H1 (cell line): ENCODE data around the gene ASXL2. TPM values are rescaled to one million over a fixed set of nuclear protein-coding genes. Genes with fewer than 3 reads are reported as not detected.

Source experiments
- CTCF ChIA-PET: fragments of 300-600 bp; sonication (Branson Sonifier 250); formaldehyde crosslinking; loops from one replicate; lab custom pipeline; 2021; ENCODE audit not compliant: partially characterized antibody; lab: Charles Lee
- POLR2A ChIA-PET: fragments of 300-600 bp; sonication (Branson Sonifier 250); formaldehyde crosslinking; loops from one replicate; lab custom pipeline; 2021; ENCODE audit warnings: inconsistent platforms; ENCODE audit not compliant: partially characterized antibody; lab: Charles Lee
- DNase-seq, 2 experiments: peaks; one replicate each; pipeline versions ENCODE4 v3.0.0 to v3.0.0-alpha.2; 2010 to 2022; ENCODE audit warnings: low spot score in 2 of 2, low read depth in 1 of 2, mixed read lengths in 1 of 2
- FAIRE-seq: peaks from 2 replicates; lab custom pipeline; 2011; peaks lifted over from hg19 to GRCh38; lab: Jason Lieb, UNC
- H2AFZ ChIP-seq: 2 replicates; pipeline ENCODE4 v1.8.1; 2012; ENCODE audit warnings: low read length, inconsistent platforms
- H2AK5ac ChIP-seq: 2 replicates; pipeline ENCODE4 v1.6.1; 2013; ENCODE audit warnings: low read depth, low read length
- H2BK120ac ChIP-seq: replicated peaks from 2 replicates; pipeline ENCODE3; 2013; ENCODE audit warnings: low read depth, low read length, inconsistent platforms
- H2BK12ac ChIP-seq: 2 replicates; pipeline ENCODE4 v1.6.1; 2013; ENCODE audit warnings: low read depth, low read length
- H2BK15ac ChIP-seq: 2 replicates; pipeline ENCODE4 v1.6.1; 2013; ENCODE audit warnings: low read length
- H2BK20ac ChIP-seq: 2 replicates; pipeline ENCODE4 v1.6.1; 2013; ENCODE audit warnings: low read length
- H2BK5ac ChIP-seq: 2 replicates; pipeline ENCODE4 v1.6.1; 2013; ENCODE audit warnings: low read depth, low read length
- H3K14ac ChIP-seq: 2 replicates; pipeline ENCODE4 v1.6.1; 2013; ENCODE audit warnings: inconsistent platforms; ENCODE audit not compliant: insufficient read length
- H3K18ac ChIP-seq: 2 replicates; pipeline ENCODE4 v1.6.1; 2013; ENCODE audit warnings: low read length; ENCODE audit errors: extremely low read depth
- H3K23ac ChIP-seq: 2 replicates; pipeline ENCODE4 v1.6.1; 2013; ENCODE audit warnings: inconsistent platforms; ENCODE audit not compliant: insufficient read length
- H3K23me2 ChIP-seq: 2 replicates; pipeline ENCODE4 v1.6.1; 2013; ENCODE audit warnings: low read depth, low read length
- H3K27ac ChIP-seq: 2 replicates; pipeline ENCODE4 v1.6.1; 2011; ENCODE audit warnings: low read depth, low read length, inconsistent platforms
- H3K27me3 ChIP-seq, 4 experiments: replicated peaks in 1 of 4; 1 replicate in 1 of 4; 2 replicates in 3 of 4; pipeline versions ENCODE4 v1.6.1 to v1.8.1; 2011 to 2013; ENCODE audit warnings: low read length in 3 of 4, mild to moderate bottlenecking in 3 of 4, inconsistent platforms in 2 of 4, mixed read lengths in 2 of 4, moderate library complexity in 1 of 4; ENCODE audit not compliant: control insufficient read depth in 3 of 4, insufficient read depth in 3 of 4; ENCODE audit errors: extremely low read depth in 1 of 4
- H3K36me3 ChIP-seq, 4 experiments: 2 replicates each; pipeline versions ENCODE4 v1.6.1 to v1.8.1; 2011 to 2013; ENCODE audit warnings: mild to moderate bottlenecking in 4 of 4, low read length in 3 of 4, moderate library complexity in 2 of 4, control low read depth in 1 of 4, inconsistent platforms in 1 of 4; ENCODE audit not compliant: insufficient read depth in 4 of 4, control insufficient read depth in 2 of 4
- H3K4ac ChIP-seq: replicated peaks from 2 replicates; pipeline ENCODE3; 2013; ENCODE audit warnings: low read length, low read depth, mixed read lengths, inconsistent platforms; ENCODE audit not compliant: insufficient read length
- H3K4me1 ChIP-seq, 4 experiments: replicated peaks in 1 of 4; 1 replicate in 1 of 4; 2 replicates in 3 of 4; pipeline versions ENCODE4 v1.6.1 to v1.8.1; 2011 to 2013; ENCODE audit warnings: low read length in 3 of 4, inconsistent platforms in 2 of 4, mixed read lengths in 1 of 4; ENCODE audit not compliant: insufficient read depth in 4 of 4, control insufficient read depth in 3 of 4
- H3K4me2 ChIP-seq, 2 experiments: 2 replicates each; pipeline versions ENCODE4 v1.6.1 to v1.8.1; 2011 to 2013; ENCODE audit warnings: low read depth in 2 of 2, low read length in 2 of 2, control low read depth in 1 of 2, inconsistent platforms in 1 of 2, mild to moderate bottlenecking in 1 of 2; ENCODE audit not compliant: insufficient read depth in 1 of 2
- H3K4me3 ChIP-seq, 4 experiments: fragments of 200-600, 300-600 bp in 1 of 4; sonication (generic), shearing (Covaris generic), sonication (Bioruptor Twin) in 1 of 4; 2 replicates each; pipeline versions ENCODE4 v1.5.1 to v1.8.1; 2011 to 2016; ENCODE audit warnings: low read length in 4 of 4, low read depth in 3 of 4, control low read depth in 2 of 4, inconsistent platforms in 2 of 4, mild to moderate bottlenecking in 2 of 4, mixed read lengths in 1 of 4, moderate library complexity in 1 of 4; ENCODE audit not compliant: insufficient read depth in 2 of 4; ENCODE audit errors: extremely low read depth in 1 of 4
- H3K56ac ChIP-seq: replicated peaks from 2 replicates; pipeline ENCODE3; 2013; ENCODE audit warnings: low read depth, mild to moderate bottlenecking, mixed read lengths, low read length, inconsistent platforms; ENCODE audit not compliant: insufficient read length
- H3K79me1 ChIP-seq: 2 replicates; pipeline ENCODE4 v1.6.1; 2013; ENCODE audit warnings: low read depth, low read length, control low read depth
- H3K79me2 ChIP-seq, 2 experiments: 2 replicates each; pipeline versions ENCODE4 v1.6.1 to v1.8.1; 2012 to 2013; ENCODE audit warnings: low read length in 2 of 2, mild to moderate bottlenecking in 2 of 2, inconsistent platforms in 1 of 2; ENCODE audit not compliant: insufficient read depth in 2 of 2, control insufficient read depth in 1 of 2
- H3K9ac ChIP-seq, 4 experiments: replicated peaks in 1 of 4; 1 replicate in 1 of 4; 2 replicates in 3 of 4; pipeline versions ENCODE4 v1.6.1 to v1.8.1; 2011 to 2013; ENCODE audit warnings: low read depth in 3 of 4, low read length in 3 of 4, control low read depth in 2 of 4, mild to moderate bottlenecking in 2 of 4, moderate library complexity in 2 of 4, inconsistent platforms in 1 of 4; ENCODE audit errors: extremely low read depth in 1 of 4
- H3K9me3 ChIP-seq, 2 experiments: 2 replicates each; pipeline versions ENCODE4 v1.6.1 to v1.8.1; 2012 to 2013; ENCODE audit warnings: mild to moderate bottlenecking in 2 of 2, moderate library complexity in 2 of 2, control low read depth in 1 of 2, inconsistent platforms in 1 of 2, low read depth in 1 of 2, low read length in 1 of 2, mixed read lengths in 1 of 2; ENCODE audit not compliant: insufficient read depth in 2 of 2
- H4K20me1 ChIP-seq, 2 experiments: replicated peaks in 1 of 2; 2 replicates each; pipeline versions ENCODE3 to v1.8.1; 2011 to 2013; ENCODE audit warnings: inconsistent platforms in 2 of 2, low read length in 2 of 2, mild to moderate bottlenecking in 1 of 2; ENCODE audit not compliant: insufficient read depth in 2 of 2, control insufficient read depth in 1 of 2
- H4K5ac ChIP-seq: 2 replicates; pipeline ENCODE4 v1.6.1; 2013; ENCODE audit warnings: low read length, low read depth, mixed read lengths, inconsistent platforms; ENCODE audit not compliant: insufficient read length
- H4K8ac ChIP-seq: 2 replicates; pipeline ENCODE4 v1.8.0; 2013; ENCODE audit warnings: mild to moderate bottlenecking, moderate library complexity, low read length, inconsistent platforms; ENCODE audit not compliant: insufficient read depth; ENCODE audit errors: extremely low read depth
- H4K91ac ChIP-seq: replicated peaks from 2 replicates; pipeline ENCODE3; 2013; ENCODE audit warnings: low read length, mixed read lengths, inconsistent platforms; ENCODE audit not compliant: insufficient read length
- BCL11A ChIP-seq, 2 experiments: IDR thresholded peaks; one replicate each; pipeline ENCODE4 v1.6.1; 2011; ENCODE audit warnings: low read depth in 2 of 2, low read length in 2 of 2, mild to moderate bottlenecking in 2 of 2
- CTCF ChIP-seq, 3 experiments: IDR thresholded peaks; 1 replicate in 2 of 3; 2 replicates in 1 of 3; pipeline versions ENCODE4 v1.5.1 to v1.6.1; 2011; ENCODE audit warnings: low read length in 3 of 3, mild to moderate bottlenecking in 3 of 3, inconsistent platforms in 2 of 3, low read depth in 1 of 3, moderate library complexity in 1 of 3; ENCODE audit not compliant: insufficient read depth in 1 of 3; ENCODE audit errors: control extremely low read depth in 1 of 3
- EGR1 ChIP-seq: IDR thresholded peaks from 2 replicates; pipeline ENCODE4 v1.6.1; 2011; ENCODE audit warnings: low read depth, low read length, borderline replicate concordance
- HDAC2 ChIP-seq, 2 experiments: fragments of 300-600 bp in 1 of 2; sonication (generic) in 1 of 2; IDR thresholded peaks; 2 replicates each; pipeline ENCODE4 v1.6.1; 2011 to 2012; ENCODE audit warnings: low read depth in 2 of 2, low read length in 2 of 2, mild to moderate bottlenecking in 2 of 2, moderate library complexity in 2 of 2, borderline replicate concordance in 1 of 2, inconsistent platforms in 1 of 2
- MAFK ChIP-seq: IDR thresholded peaks from 2 replicates; pipeline ENCODE4 v1.6.1; 2012; ENCODE audit warnings: low read depth, mild to moderate bottlenecking, improper control_type of control experiment, low read length
- NANOG ChIP-seq: IDR thresholded peaks from 2 replicates; pipeline ENCODE4 v1.6.1; 2011; ENCODE audit warnings: low read length, low read depth, mild to moderate bottlenecking, inconsistent platforms; ENCODE audit not compliant: insufficient read depth, poor library complexity, severe bottlenecking
- POLR2AphosphoS5 ChIP-seq: IDR thresholded peaks from 2 replicates; pipeline ENCODE4 v1.6.1; 2011; ENCODE audit warnings: low read depth, low read length
- RAD21 ChIP-seq, 2 experiments: IDR thresholded peaks in 1 of 2; conservative IDR thresholded peaks in 1 of 2; 2 replicates each; pipeline ENCODE4 v1.6.1; 2011; ENCODE audit warnings: low read depth in 2 of 2, low read length in 2 of 2, improper control_type of control experiment in 1 of 2, inconsistent platforms in 1 of 2, mild to moderate bottlenecking in 1 of 2, moderate library complexity in 1 of 2
- SP1 ChIP-seq: IDR thresholded peaks from 2 replicates; pipeline ENCODE4 v1.6.1; 2011; ENCODE audit warnings: low read depth, low read length
- SRF ChIP-seq: IDR thresholded peaks from 2 replicates; pipeline ENCODE4 v1.6.1; 2011; ENCODE audit warnings: mild to moderate bottlenecking, low read depth, low read length, moderate library complexity
- TCF12 ChIP-seq: IDR thresholded peaks from 2 replicates; pipeline ENCODE4 v1.6.1; 2011; ENCODE audit warnings: low read depth, mild to moderate bottlenecking, low read length
- WGBS, 2 experiments: shearing (Covaris generic) in 1 of 2; methylation state at CpG; one replicate each; pipeline versions ENCODE4 v1.1.6 to v1.1.7; 2013 to 2015; ENCODE audit warnings: low lambda C conversion rate in 2 of 2, mixed read lengths in 2 of 2, inconsistent platforms in 1 of 2, low coverage in 1 of 2, missing lambda C conversion rate in 1 of 2; ENCODE audit not compliant: insufficient replicate concordance in 2 of 2, insufficient coverage in 1 of 2, insufficient read length in 1 of 2; ENCODE audit errors: extremely low coverage in 1 of 2, missing lambda C conversion rate in 1 of 2; 5-methylcytosine and 5-hydroxymethylcytosine counted together
- polyA plus RNA-seq, 7 experiments: library from polyadenylated mRNA; depleted of rRNA in 3 of 7; stranded (reverse) in 5 of 7; unstranded in 2 of 7; fragments of >200 nt in 5 of 7; fragments of 200-250 nt in 2 of 7; gene quantifications; 1 replicate in 5 of 7; 2 replicates in 1 of 7; 4 replicates in 1 of 7; pipeline versions ENCODE4 v1.2.1 to v1.2.3, GENCODE V29; 2011 to 2013; ENCODE audit warnings: missing spikeins in 2 of 7, mixed read lengths in 2 of 7
- total RNA-seq: library from RNA; stranded (reverse); fragmentation: NEBNext Ultra II Directional; extraction: Animal tissue kit (Norgen Biotek cat#: 25700); gene quantifications from 2 replicates; pipeline ENCODE4 v1.2.1, GENCODE V29; 2021

ASXL2 gene
- total and polyA plus RNA-seq, 2 of the 8 experiments (the other 6 are each of a cell fraction or from before 2014, with no cell fraction given): 7.2 to 41.3 TPM

DNA sequence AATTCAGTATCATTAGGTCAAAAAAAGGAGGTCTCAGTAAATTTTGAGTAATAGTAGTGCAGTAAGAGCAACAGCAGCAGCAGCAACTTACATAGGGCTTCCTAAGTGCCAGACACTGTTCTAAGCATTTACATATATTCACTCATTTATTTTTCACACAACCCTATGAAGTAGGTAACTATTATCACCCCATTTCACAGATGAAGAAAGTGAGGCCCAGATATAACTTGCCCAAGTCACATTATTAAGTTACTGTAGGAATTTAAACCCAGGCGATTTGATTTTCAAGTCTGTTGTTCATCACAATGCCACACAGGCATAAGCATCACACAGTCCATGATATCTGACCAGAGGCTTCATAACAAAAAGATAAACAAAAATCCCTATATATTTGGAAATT, 114.7 kb downstream of the ASXL2 start:
- no peak for FAIRE-seq
- H2BK120ac ChIP-seq: no peak overlapping the region
- TF ChIP-seq SRF (no peak), HDAC2 (IDR thresholded peaks at IDR 0.05; ENCODE audit: borderline replicate concordance in 1 of 2, low read depth in 2 of 2, low read length in 2 of 2) (no peak), EGR1 (no peak), CTCF (IDR thresholded peaks at IDR 0.05; ENCODE audit: control extremely low read depth in 1 of 3, insufficient read depth in 1 of 3, low read depth in 1 of 3, low read length in 3 of 3) (no peak), RAD21 (IDR thresholded peaks at IDR 0.05 in 1 of 2, conservative IDR thresholded peaks at IDR 0.05 in 1 of 2; ENCODE audit: low read depth in 2 of 2, low read length in 2 of 2) (no peak), BCL11A (IDR thresholded peaks at IDR 0.05; ENCODE audit: low read depth in 2 of 2, low read length in 2 of 2) (no peak), POLR2AphosphoS5 (no peak), NANOG (no peak), MAFK (no peak), TCF12 (no peak), SP1 (no peak)

More for the DNA sequence above, 114.7 kb downstream of the ASXL2 start:
- no peak overlapping the region for H2AFZ ChIP-seq
- 87% methylated on average over 1 of the region's 1 CpG; no CpG with 5 or more reads in 1 of the 2 experiments for WGBS, 2 experiments
- H3K79me2 ChIP-seq: no peaks in the 10 kb centered on the region
- no peak overlapping the region for H2BK20ac ChIP-seq
- H3K9me3 ChIP-seq: no peaks in the 10 kb centered on the region
- H3K18ac ChIP-seq: no peak overlapping the region
- ChIA-PET CTCF (no interaction called here), POLR2A (no interaction called here)
- no peak overlapping the region for H3K4ac ChIP-seq
- H4K5ac ChIP-seq: no peak overlapping the region
- peaks cover 7 to 36% (median 14%) of the 10 kb centered on the region in 4 experiments; a peak in 7 of 8 replicates for H3K36me3 ChIP-seq
- H3K4me1 ChIP-seq: no peaks in the 10 kb centered on the region
- no peaks in the 10 kb centered on the region for H3K27me3 ChIP-seq
- H3K56ac ChIP-seq: no peak overlapping the region
- no peak overlapping the region for H2BK12ac ChIP-seq
- H3K79me1 ChIP-seq: no peaks in the 10 kb centered on the region
- no peak overlapping the region for H3K23ac ChIP-seq
- H4K91ac ChIP-seq: no peak overlapping the region
- H3K4me2 ChIP-seq: no peak overlapping the region
- H3K27ac ChIP-seq: no peak overlapping the region
- no peak overlapping the region for H3K14ac ChIP-seq
- no peak overlapping the region for H4K8ac ChIP-seq
- H3K9ac ChIP-seq: no peak overlapping the region
- H4K20me1 ChIP-seq: no peaks in the 10 kb centered on the region
- H2BK15ac ChIP-seq: no peak overlapping the region
- no peak overlapping the region for H2AK5ac ChIP-seq
- no peak overlapping the region for H3K4me3 ChIP-seq
- H2BK5ac ChIP-seq: no peak overlapping the region
- H3K23me2 ChIP-seq: no peaks in the 10 kb centered on the region
- no peak for DNase-seq
